IgD-negative memory B cell (primary cell): ENCODE data around the gene INTS1. TPM values are rescaled to one million over a fixed set of nuclear protein-coding genes. Genes with fewer than 3 reads are reported as not detected.

Experiments
- H3K27ac Mint-ChIP-seq, 3 donors: one replicate each; pipeline ENCODE4 v1.8.0; 2020 to 2022; ENCODE audit warnings: mild to moderate bottlenecking in 3 of 3, mixed read lengths in 3 of 3, moderate library complexity in 1 of 3
- H3K27me3 Mint-ChIP-seq: one replicate; pipeline ENCODE4 v1.8.0; 2021; ENCODE audit warnings: mixed read lengths
- H3K36me3 Mint-ChIP-seq: one replicate; pipeline ENCODE4 v1.8.0; 2020; ENCODE audit warnings: mild to moderate bottlenecking, mixed read lengths
- H3K4me1 Mint-ChIP-seq, 3 donors: one replicate each; pipeline ENCODE4 v1.8.0; 2020 to 2022; ENCODE audit warnings: mixed read lengths in 3 of 3, mild to moderate bottlenecking in 1 of 3
- H3K4me3 Mint-ChIP-seq, 4 donors: one replicate each; pipeline ENCODE4 v1.8.0; 2020 to 2022; ENCODE audit warnings: mild to moderate bottlenecking in 4 of 4, mixed read lengths in 4 of 4, moderate library complexity in 3 of 4
- H3K9me3 Mint-ChIP-seq, 3 donors: one replicate each; pipeline ENCODE4 v1.8.0; 2020 to 2021; ENCODE audit warnings: mixed read lengths in 3 of 3, mild to moderate bottlenecking in 1 of 3
- polyA plus RNA-seq: library from polyadenylated mRNA; unstranded; fragments of 300-500 nt; fragmentation: Illumina TruSeq; gene quantifications from one replicate; pipeline ENCODE4 v1.2.3, GENCODE V29; 2021

Gene INTS1
- polyA plus RNA-seq, 1 donor from 2014 or later = 23.4 TPM

DNA sequence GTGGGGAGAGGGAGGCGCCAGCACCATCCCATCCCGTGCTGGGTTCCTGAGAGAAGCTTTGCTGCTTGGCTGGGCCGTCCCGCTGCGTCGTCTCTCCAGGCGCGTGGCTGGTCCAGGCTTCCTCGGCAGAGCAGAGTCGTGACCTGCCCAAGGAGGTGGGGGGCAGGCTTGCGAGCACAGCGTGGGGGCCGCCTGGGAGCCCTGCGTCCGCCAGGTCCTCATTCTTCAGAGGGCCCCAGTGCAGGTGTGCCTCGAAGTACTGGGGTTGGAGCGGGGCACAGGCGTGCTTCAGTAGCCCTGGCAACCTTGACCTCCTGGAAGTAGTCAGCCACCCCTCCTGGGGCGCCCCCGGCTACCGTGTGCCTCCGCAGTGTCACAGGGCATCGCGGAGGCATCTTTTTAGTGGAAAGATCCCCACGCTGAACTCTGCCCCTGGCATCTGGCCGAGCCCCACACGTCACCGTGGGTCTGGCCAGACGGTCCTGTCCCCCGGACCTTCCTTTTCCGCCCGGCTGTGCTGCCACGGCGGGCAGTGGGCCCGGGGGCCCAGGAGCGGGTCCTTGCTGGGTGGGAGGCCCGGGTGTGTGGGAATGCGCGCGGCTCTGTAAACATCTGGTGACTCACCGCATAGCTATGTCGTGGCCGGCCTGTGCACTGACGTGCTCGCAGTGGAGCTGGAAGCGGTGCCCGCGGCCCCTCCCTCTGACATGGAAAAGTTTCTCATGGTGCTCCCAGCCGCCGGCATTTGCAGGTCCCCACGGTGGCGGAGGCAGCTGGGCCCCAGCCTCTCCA is 32.8 kb upstream of the INTS1 start:
- H3K27ac Mint-ChIP-seq = peak overlapping the region in 1 of 3 donors; percentile 82
- no peaks in the 10 kb centered on the region for H3K27me3 Mint-ChIP-seq
- no peaks in the 10 kb centered on the region for H3K9me3 Mint-ChIP-seq
- H3K4me1 Mint-ChIP-seq = peaks cover 12 to 19% (median 13%) of the 10 kb centered on the region in 3 donors
- H3K4me3 Mint-ChIP-seq = peak overlapping the region in 2 of 4 donors; percentile 33 to 61
- no peaks in the 10 kb centered on the region for H3K36me3 Mint-ChIP-seq

DNA sequence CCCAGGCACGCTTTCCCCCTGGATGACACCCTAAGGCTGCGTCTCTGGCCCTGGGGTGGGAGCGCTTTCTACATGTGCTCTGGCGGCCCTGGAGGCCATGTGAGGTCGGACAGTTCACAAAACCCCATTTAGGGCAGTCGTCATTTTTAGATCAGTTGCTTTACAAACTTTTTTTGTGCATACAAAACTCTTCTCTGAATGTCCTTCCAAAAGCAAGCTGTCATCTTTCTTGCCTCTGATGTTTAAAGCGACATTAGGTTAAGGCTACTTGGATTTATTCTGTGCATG is 32.2 kb upstream of the INTS1 start:
- Mint-ChIP-seq H3K9me3 (no peaks in the 10 kb centered on the region), H3K27ac (peak overlapping the region in 1 of 3 donors; percentile 82), H3K4me3 (peak overlapping the region in 2 of 4 donors; percentile 33 to 61)

DNA sequence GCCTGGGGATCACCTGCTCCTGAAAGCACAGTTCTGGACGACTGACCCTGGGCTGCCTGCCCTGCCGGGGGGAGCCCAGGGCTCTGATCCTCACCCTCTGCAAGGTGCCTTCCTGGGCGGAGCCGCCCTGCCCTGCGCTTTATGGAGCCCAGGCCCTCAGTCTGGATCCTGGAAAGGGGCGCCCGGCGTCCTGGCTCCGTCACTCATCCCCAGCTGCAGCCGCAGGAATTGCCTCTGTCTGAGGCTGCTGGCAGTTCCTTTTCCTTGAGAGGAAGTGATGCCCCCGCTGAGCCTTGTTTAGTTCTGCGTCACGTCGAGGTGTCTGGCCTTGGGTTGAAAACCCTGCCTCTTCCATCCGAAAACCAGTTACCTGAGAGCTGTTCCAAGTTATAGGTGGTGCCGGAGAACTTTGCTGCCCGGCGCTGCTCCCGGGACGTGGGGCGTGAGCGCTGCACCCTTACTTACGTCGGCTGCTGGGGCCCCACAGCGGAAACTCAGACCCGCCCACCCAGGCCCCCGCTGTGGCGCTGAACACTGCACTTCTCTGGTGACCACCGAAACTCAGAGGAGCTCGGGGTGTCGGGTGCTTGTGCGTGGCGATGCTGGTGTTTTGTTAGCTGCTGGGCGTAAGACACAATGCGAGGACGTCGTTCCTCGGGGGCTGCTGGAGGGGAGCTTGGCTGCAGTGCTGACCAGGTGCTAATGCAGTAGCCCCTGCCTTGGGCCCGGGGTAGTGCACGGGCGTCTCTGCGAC is 31.7 kb upstream of the INTS1 start:
- Mint-ChIP-seq H3K27ac (peak overlapping the region in 2 of 3 donors; percentile 31 to 82), H3K4me1 (peaks cover 17 to 24% (median 18%) of the 10 kb centered on the region in 3 donors), H3K27me3 (no peaks in the 10 kb centered on the region), H3K36me3 (no peaks in the 10 kb centered on the region), H3K4me3 (peak overlapping the region in 2 of 4 donors; percentile 33 to 61), H3K9me3 (no peaks in the 10 kb centered on the region)

More for the DNA sequence above, 32.2 kb upstream of the INTS1 start:
- H3K36me3 Mint-ChIP-seq = no peaks in the 10 kb centered on the region
- no peaks in the 10 kb centered on the region for H3K27me3 Mint-ChIP-seq
- peaks cover 17 to 24% (median 18%) of the 10 kb centered on the region in 3 donors for H3K4me1 Mint-ChIP-seq

DNA sequence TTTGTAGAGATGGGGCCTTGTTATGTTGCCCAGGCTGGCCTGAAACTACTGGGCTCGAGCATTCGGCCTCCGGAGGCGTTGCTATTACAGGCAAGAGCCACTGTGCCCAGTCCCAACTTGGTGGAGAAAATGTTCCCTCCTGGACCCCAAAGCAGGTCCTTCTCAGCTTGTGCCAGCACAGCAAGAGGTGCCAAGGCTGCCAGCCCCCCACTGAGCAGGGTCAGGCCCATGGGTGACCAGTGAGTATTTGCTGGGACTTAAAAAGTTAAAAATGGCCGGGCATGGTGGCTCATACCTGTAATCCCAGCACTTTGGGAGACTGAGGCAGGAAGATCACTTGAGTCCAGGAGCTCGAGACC is 30.9 kb upstream of the INTS1 start:
- Mint-ChIP-seq H3K4me1 (peaks cover 17 to 24% (median 18%) of the 10 kb centered on the region in 3 donors), H3K9me3 (no peaks in the 10 kb centered on the region), H3K27me3 (no peaks in the 10 kb centered on the region), H3K27ac (peak overlapping the region in 2 of 3 donors; percentile 39 to 67), H3K36me3 (no peaks in the 10 kb centered on the region), H3K4me3 (no peak overlapping the region)

DNA sequence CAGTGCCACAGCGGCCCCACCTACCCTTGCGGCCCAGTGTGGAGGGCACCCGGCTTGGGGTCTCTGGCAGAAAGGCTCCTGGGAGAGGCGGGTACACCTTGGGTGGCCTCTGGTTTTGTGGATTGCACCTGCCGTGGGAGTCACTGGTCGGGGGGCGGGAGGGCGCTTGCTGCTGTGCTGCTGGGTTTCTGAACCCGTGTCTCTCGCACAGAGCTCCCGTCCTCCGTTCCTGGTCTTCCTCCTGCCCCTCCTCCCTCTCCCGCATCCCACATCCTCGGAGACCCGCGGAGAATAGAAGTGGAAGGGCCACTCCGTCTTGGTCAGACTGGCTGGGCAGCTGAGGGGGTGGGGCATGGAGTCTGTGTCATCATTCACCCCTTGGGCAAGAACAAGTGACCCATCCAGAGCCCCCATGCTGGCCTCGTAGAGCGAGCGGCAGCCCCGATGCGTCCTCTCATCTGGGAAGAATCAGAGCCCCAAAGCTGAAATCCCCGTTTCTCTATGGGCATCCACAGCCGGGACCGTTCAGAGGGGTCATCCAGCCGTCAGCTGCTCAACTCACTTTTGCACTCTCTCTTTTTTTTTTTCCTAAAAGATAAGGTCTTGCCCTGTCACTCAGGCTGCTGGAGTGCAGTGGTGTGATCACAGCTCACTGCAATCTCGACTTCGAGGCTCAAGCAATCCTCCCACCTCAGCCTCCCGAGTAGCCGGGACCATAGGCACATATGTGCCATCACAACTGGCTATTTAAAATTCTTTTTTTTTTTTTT is 30.3 kb upstream of the INTS1 start:
- Mint-ChIP-seq H3K27ac (peak overlapping the region; percentile 39 to 67 (median 46)), H3K4me3 (no peak overlapping the region)

DNA sequence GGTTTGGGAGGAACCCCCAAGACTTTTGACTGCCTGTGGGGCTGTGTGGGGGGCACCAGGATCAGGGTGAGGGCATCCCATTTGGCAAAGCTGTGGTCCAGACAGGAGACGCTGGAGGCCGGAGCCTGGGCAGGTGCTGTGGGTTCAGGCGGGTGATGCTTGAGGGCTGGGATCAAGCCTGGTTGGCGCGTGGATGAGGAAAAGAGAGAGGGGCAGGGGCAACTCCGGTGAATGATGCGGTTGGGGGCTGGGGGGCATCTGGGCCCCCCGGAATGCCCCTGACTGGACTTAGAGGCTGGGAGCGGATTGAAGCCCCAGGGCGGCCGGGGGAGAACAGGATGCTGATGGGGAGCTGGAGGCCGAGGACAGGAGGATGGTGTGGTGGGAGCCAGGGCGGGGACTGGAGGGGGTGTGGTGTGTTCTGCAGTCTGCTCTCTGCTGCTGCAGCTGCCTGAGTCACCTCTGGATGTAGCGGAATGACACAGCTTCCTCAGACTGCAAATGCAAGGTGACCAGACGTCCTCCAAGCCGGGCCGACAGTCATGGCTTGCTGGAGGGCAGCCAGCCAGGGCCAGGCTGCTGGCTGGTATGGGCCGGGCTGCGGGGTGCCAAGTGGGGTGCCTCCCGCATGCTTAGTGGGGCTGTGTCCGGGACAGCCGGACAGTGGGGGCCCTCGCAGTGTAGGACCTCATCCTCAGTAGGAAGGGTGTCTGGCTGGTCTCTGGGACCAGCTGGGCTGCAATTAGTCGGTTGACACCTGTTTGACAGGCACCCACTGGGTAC is 29.5 kb upstream of the INTS1 start:
- Mint-ChIP-seq H3K4me1 (peaks cover 17 to 26% (median 18%) of the 10 kb centered on the region in 3 donors), H3K4me3 (peak overlapping the region; percentile 76 to 99 (median 88)), H3K36me3 (no peaks in the 10 kb centered on the region), H3K9me3 (no peaks in the 10 kb centered on the region), H3K27ac (peak overlapping the region; percentile 81 to 100 (median 94)), H3K27me3 (no peaks in the 10 kb centered on the region)

More for the DNA sequence above, 30.3 kb upstream of the INTS1 start:
- Mint-ChIP-seq H3K36me3 (no peaks in the 10 kb centered on the region), H3K9me3 (no peaks in the 10 kb centered on the region), H3K4me1 (peaks cover 17 to 26% (median 18%) of the 10 kb centered on the region in 3 donors), H3K27me3 (no peaks in the 10 kb centered on the region)

DNA sequence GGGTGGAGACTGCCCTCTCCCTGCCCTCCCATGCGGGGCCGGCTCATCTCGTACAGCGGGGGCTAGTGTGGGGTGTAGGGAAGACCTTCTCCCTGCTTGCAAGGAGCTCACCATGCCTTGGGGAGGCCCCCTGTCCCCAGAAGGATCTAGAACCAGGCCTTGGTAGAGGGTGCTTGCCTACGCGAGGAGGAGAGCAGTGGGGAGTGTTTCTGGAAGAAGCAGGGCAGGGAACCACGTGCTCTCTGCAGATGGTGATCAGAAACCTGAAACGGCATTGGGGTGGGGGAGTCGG is 29.0 kb upstream of the INTS1 start:
- Mint-ChIP-seq H3K9me3 (no peaks in the 10 kb centered on the region), H3K27ac (peak overlapping the region; percentile 81 to 100 (median 94)), H3K27me3 (no peaks in the 10 kb centered on the region), H3K4me3 (peak overlapping the region; percentile 76 to 99 (median 88)), H3K36me3 (no peaks in the 10 kb centered on the region), H3K4me1 (peaks cover 17 to 26% (median 18%) of the 10 kb centered on the region in 3 donors)

DNA sequence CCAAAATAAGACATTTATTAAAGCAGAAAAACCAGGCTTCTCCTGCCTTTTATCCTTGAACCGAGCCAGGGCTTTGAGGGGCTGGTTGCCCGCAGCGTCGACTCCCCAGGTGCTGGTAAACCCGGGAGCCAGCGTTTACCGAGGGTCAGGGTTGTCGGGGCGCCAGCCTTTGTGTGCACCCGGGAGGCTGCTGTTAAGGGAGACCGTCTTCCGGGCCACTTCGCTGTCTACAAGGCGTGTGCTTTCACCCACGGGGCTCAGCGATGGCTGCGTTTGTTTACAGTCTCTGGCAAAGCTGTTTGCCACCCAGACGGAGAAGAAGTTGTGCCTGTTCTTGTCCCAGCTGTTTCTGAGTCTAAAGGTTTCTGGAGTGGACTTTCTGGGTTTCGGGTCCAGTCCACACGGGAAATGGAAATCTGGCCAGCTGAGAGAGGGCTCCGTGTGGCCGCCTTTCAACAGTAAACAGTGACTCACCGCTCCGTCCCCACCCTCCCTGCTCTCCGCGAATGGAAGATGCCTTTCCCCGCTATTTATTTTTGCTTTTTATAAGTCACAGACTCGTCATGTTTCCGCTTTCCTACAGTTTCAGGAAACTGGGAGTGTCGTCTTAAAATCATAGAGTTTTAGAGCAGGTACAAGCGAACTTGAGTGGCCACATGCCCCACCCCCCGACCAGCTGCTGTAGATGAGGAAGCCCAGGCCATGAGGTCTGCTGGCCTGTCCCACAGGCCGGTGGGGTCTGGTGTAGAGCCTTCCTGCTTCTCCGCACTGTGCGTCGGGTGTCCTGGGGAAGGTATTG is 28.5 kb upstream of the INTS1 start:
- H3K4me1 Mint-ChIP-seq = peaks cover 17 to 26% (median 18%) of the 10 kb centered on the region in 3 donors
- no peaks in the 10 kb centered on the region for H3K27me3 Mint-ChIP-seq
- H3K9me3 Mint-ChIP-seq = no peaks in the 10 kb centered on the region
- peak overlapping the region; percentile 76 to 99 (median 94) for H3K4me3 Mint-ChIP-seq
- H3K27ac Mint-ChIP-seq = peak overlapping the region; percentile 94 to 100 (median 96)
- no peaks in the 10 kb centered on the region for H3K36me3 Mint-ChIP-seq

DNA sequence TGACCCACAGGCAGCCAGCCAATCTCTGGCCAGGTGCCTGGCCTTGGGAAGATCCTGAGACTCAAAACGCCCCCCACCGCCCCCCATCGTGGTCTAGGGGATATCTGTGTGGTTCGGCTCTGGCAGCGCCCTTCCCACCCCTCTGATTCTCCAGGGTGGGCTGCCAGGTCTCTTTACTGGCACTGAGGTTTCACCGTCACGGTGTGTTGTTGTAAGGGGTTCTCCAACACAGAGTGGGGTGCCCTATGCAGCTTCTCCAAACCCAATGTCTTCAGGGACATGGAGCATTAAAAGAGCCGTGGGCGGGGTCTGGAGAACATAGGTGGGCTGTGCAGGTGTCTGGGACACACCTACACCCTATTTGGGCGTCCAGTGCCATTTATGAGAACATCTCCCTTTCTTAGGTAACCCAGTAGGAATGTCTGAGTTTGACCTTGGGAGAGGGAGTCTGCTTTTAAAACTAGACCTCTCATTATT is 27.8 kb upstream of the INTS1 start:
- Mint-ChIP-seq H3K4me1 (peaks cover 17 to 26% (median 18%) of the 10 kb centered on the region in 3 donors), H3K27ac (peak overlapping the region; percentile 94 to 100 (median 96)), H3K9me3 (no peaks in the 10 kb centered on the region), H3K27me3 (no peaks in the 10 kb centered on the region), H3K36me3 (no peaks in the 10 kb centered on the region), H3K4me3 (peak overlapping the region; percentile 76 to 99 (median 94))

DNA sequence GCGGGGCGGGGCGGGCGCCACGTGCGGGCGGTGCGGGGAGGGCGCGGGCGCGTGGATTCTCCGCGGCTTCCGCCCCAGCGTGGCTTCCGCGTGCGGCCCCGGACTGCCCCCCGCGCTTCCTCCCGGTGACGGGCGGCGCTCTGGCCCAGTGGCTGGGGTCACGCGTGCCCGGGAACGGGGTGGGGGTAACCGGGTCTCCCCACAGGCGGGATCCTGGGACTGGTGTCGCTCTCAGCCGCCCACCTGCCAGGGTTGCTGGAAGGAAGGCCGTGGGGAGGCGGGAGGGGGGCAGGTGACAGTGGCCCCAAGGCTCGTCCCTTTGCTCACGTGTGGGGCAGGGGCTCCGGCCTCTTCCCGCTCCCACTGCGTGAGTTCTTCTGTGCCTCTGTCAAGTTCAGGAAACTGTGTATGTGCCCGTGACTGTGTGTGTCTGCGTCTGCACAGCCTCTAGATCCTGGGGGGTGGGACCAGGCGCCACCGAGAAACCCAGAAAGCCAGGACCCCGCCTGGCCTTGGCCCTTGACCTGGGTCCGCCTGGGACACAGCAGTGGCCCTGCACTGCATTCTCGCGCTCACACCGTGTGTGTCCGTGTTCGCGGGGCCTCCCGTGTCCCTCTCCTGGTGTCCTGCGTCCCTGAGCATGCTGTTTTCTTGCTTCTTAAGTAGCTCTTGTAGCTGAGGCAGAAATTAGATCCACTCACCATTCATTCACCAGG is 27.2 kb upstream of the INTS1 start:
- H3K4me1 Mint-ChIP-seq = peaks cover 17 to 28% (median 18%) of the 10 kb centered on the region in 3 donors
- H3K36me3 Mint-ChIP-seq = no peaks in the 10 kb centered on the region
- H3K27me3 Mint-ChIP-seq = no peaks in the 10 kb centered on the region
- no peaks in the 10 kb centered on the region for H3K9me3 Mint-ChIP-seq
- peak overlapping the region; percentile 76 to 99 (median 94) for H3K4me3 Mint-ChIP-seq
- H3K27ac Mint-ChIP-seq = peak overlapping the region; percentile 94 to 100 (median 96)

DNA sequence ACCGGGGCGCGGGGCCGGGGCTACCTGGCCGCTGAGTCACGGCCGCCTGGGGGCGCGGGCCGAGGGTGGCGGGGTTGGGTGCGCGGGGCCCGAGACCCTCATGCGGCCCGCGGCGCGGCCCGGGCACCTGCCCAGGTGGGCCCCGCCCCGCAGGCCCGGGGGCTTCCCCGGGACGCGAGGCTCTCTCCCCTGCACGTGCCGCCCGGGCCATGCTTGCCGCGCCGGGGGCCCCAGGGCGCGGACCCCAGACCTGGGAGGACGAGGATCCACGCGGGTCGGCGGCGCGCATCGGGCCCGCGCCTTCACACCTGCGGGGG is 26.7 kb upstream of the INTS1 start:
- Mint-ChIP-seq H3K27me3 (no peaks in the 10 kb centered on the region), H3K4me3 (no peak overlapping the region), H3K9me3 (no peaks in the 10 kb centered on the region), H3K27ac (no peak overlapping the region), H3K36me3 (no peaks in the 10 kb centered on the region), H3K4me1 (peaks cover 17 to 28% (median 18%) of the 10 kb centered on the region in 3 donors)

DNA sequence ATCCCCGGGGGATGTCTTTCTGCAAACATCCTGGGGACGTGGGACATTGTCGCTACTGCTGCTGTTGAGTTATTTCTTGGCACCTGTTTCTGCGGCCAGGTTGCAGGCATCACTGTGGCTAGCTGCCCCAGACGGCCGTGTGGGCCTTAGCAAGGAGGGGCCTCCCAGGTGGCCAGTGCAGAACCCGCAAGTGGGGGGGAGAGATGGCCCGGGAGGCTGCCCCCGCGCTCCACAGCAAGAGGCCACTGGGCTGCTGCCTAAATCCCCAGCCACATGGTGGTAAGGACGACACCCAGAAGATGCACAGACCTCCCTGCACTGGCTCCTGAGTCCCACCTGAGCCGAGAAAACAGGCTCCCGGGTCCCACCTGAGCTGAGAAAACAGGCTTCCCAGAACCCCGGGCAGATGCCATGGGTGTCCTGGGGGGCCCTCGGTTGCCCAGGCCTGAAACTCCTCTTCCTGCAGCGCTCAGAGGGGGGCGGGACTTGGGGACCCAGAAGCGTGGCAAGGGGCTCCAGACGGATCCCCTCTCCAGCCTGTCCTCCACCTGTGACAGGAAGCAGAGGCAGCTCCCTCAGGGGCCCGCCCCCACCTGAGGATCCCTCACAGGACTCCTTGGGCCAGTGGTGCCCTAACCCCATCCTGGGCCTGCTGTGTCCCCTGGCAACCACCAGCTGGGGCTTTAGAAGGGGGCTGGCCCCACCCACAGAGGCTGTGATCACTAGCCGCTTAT is 25.4 kb upstream of the INTS1 start:
- Mint-ChIP-seq H3K36me3 (no peaks in the 10 kb centered on the region), H3K27ac (peak overlapping the region in 1 of 3 donors; percentile 66), H3K4me3 (peak overlapping the region in 3 of 4 donors; percentile 66 to 79 (median 76)), H3K27me3 (peaks cover 7% of the 10 kb centered on the region), H3K4me1 (peaks cover 18 to 28% (median 20%) of the 10 kb centered on the region in 3 donors), H3K9me3 (peaks cover 0 to 3% (median 0%) of the 10 kb centered on the region in 3 donors)
